Mammary epithelial cell (primary cell): ENCODE measurements around the gene GORASP2.

Experiments used
- CTCF ChIP-seq, 2 donors: IDR thresholded peaks in 1 of 2; conservative IDR thresholded peaks in 1 of 2; 2 replicates each; pipeline ENCODE4 v1.5.1; 2011 to 2012; ENCODE audit warnings: inconsistent platforms in 2 of 2, low read length in 2 of 2, mild to moderate bottlenecking in 2 of 2, control low read depth in 1 of 2, low read depth in 1 of 2; ENCODE audit not compliant: insufficient read depth in 1 of 2; ENCODE audit errors: extremely low read depth in 1 of 2
- EZH2 ChIP-seq: IDR thresholded peaks from 2 replicates; pipeline ENCODE4 v1.6.1; 2012; ENCODE audit warnings: low read length, inconsistent platforms, borderline replicate concordance

DNA sequence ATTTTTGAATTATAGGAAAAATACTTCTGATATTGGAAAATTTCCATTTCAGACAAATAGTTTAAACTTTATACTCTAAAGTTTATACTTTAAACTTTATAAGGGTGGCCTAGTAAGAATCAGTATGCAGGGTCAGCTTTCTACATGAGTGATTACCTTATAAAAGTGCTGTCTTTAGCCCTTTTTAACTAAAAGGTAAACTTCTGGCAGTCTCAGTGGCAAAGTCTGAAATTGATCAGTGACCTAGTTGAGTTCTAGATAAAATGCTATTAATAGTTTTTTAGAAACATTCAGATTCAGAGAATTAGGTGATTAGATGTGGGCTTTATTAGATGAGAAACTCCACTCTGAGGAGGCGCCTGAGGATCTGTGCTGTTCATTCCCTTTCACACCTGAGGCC lies 15.5 kb downstream of the GORASP2 start:
- no peak for TF ChIP-seq CTCF (conservative IDR thresholded peaks at IDR 0.05 in 1 of 2, IDR thresholded peaks at IDR 0.05 in 1 of 2; ENCODE audit: extremely low read depth in 1 of 2, insufficient read depth in 1 of 2, low read depth in 1 of 2, low read length in 2 of 2)
- TF ChIP-seq EZH2, result no peak
